T-helper 2 cell treated with Interferon-gamma antibody and Interleukin-4, amounts not matched to agents 100 ng/mL and 5 ng/mL, for 36 hours (primary cell): Measurements from ENCODE around the gene LMOD3. TPM values are rescaled to one million over a fixed set of nuclear protein-coding genes. Genes with fewer than 3 reads are reported as not detected.

Source experiments
- intact Hi-C: fragments of 100-400 bp; cut with micrococcal nuclease; formaldehyde crosslinking; loops from one replicate; pipeline ENCODE4 v1.15.1; 2023
- total RNA-seq: library from RNA; stranded (reverse); gene quantifications from 2 replicates; pipeline ENCODE4 v1.2.3, GENCODE V29; 2022

LMOD3 gene
- total RNA-seq, 1 donor from 2014 or later: not detected

DNA sequence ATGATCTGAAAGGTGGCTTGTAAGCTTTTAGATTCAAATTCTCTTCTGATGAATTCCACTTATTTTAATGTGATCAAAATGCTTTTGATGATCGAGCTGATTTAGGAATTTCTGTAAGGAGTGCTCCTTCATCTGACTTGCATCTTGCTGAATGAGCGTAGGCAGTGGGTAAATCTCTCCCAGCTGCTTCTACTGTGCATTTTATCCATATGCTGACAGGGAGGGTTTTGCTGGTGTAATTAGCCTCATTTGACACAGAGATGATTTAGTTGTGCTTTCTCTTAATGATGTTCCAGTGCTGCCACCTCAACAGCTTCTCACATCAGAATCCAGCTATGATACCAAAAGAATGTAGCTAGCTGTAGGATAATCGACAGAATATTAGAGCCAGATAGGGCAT lies 3.8 kb upstream of the LMOD3 start:
- intact Hi-C loops: no loop called here

DNA sequence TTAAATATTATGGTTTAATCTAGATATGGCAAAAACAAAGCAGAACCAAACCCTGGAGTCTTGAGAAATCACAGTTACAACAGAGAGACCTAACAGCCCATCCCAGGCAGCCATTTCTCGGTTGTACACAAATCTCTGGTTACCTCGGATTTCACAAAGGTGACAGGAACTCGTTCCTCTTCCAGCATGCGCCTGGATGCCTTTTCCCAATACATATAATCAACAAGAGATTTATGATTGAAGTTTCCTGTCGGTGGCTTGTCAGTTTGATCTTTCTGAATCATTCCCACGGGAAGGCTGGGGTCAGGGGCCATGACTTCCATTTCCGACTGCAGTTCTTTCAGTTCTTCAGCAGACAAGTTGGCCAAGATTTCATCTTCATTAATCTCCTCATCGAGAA lies 445 bp downstream of the LMOD3 start:
- intact Hi-C loops: loop anchor here (1.0 to 5.0 kb wide), 4 partner anchors 39 to 550 kb away; no protein-coding TSS in a partner anchor

DNA sequence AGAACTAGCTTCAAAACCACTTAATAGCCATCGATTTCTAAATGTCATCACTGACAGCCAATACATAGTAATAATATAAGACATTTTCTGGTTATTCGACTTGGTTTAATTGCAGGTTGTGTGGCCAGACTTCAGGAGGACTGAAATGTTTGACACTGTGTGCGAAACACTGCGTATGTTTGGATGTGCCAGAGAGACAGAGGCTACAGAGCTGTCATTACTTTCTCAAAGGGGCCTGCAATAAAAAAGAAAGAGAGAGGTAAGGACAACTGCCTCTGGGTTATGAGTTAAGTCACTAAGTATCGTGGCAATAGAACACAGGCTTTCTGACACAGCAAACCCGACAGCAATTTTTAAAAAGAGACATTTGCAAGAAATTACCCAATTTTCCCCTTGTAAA lies 882 bp downstream of the LMOD3 start:
- intact Hi-C loops: loop anchor here (1.0 to 5.0 kb wide), 4 partner anchors 39 to 551 kb away; no protein-coding TSS in a partner anchor

DNA sequence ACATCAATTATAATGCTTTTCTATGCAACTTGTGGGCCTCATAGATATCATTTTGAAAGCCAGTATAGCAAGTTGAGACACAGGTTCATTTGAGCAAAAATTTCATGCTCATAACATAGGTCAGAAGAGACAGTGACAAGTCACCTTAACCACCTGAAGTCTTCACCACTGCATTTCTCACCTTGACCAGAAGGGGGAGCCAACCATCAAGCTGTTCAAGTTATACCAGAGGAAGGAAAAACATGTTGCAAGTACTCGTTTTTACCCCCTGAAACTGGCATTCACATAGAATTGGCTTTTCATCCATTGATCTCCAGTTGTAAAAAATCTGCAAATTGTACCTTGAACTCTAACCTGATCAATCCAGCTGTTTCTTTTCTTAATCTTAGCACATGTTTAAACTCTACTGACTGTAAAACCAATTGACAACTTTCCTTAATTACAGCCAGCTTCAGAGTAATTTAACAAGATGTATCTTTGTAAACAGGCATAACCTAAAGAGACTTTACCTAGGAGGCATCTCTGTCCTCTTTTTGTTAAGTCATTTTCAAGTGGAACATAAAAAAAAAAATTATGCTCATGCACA lies 1.4 kb downstream of the LMOD3 start:
- intact Hi-C loops: loop anchor here (1.0 to 5.0 kb wide), 4 partner anchors 40 to 551 kb away; no protein-coding TSS in a partner anchor

DNA sequence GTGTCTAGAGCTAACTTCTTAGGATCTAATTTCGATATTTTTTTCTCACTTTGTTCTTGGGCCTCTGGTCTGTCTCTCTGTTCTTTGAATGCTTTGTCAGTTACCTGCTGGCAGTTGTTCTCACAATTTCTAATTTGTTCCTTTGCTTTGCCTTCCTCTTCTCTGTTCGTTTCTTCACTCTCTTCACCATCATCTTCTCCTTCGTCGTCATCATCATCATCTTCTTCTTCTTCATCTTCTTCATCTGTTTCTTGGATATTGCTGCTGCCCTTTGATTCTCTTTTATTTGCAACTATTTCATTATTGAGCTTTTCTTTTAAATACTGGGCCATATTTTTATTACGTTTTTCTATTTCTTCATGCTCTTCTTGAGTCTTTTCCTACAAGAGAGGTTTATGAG lies 2.7 kb downstream of the LMOD3 start:
- intact Hi-C loops: loop anchor here (2.0 to 5.0 kb wide), 2 partner anchors 41 to 553 kb away; no protein-coding TSS in a partner anchor

DNA sequence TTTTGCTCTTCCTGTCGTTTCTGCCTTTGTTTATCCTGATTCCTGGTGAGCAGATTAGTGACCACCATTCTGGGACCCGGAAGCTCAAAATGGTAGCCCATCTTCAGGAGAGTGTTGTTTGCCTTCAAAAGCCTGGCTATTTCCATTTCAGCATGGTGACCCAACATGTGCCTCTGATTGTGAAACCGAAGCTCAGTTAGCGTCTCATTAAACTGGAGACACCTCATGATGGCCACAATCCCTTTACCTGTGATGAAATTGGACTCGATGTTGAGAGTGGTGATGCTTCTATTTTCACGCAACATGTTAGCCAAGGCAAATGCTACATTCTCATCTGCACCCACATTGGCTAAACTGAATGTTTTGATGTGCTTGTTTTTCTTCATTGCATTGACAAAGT lies 3.3 kb downstream of the LMOD3 start:
- intact Hi-C loops: no loop called here

DNA sequence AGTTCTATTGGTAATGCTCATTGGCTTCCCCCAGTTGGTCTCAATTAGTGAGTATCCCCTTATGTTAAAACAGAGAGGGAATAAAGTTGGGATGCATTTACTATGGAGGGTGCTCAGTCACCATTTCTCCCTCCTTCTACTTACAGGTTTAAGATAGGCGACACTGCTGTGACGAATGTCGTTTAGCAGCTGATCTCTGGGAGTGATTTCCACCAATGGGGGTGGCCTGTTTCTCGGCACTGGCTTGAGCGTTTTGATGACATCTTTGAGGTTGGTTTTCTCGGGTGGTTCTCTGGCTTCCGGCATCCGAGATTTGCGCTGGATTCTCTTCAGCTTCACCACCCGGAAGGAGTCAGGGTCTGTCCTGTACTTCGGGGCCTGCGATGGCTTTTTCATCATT lies 3.8 kb downstream of the LMOD3 start:
- intact Hi-C loops: no loop called here

DNA sequence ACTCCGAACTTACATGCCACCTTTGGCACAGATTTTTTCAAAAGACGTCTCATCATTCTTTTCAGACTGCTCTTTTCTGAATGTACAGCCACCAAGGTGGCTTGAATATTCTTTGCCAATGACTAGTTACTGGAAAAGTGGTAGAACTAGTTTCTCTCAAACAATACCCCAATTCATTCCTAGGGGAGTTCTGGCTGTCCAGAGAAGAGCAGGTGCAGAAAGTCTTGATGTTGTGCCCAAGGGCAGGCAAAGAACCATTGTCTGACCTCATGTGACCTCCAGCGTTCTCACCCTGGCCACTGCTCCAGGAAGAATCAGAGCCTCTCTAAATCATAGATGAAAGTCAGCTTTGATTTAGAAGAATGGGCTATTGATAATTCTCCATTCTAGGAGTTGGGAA lies 5.5 kb downstream of the LMOD3 start:
- intact Hi-C loops: no loop called here

DNA sequence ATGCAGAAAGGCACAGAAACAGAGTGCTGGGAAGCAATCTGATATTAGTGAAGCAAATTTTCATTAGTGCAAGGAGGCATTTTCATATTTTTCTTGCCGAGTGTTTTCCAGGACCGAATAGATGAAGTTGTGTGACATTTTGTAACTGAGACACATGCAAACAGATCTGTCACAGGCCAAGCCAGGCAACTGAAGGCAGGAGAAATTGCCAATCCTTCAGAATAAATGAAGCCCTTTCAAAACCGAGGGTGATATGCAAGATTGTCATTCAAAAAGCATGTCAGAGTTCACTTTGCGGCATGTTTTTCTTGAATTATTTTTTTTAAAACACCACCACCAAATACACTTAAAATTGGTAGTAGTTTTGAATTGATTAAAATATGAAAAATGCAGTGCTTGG lies 6.2 kb downstream of the LMOD3 start:
- intact Hi-C loops: no loop called here

DNA sequence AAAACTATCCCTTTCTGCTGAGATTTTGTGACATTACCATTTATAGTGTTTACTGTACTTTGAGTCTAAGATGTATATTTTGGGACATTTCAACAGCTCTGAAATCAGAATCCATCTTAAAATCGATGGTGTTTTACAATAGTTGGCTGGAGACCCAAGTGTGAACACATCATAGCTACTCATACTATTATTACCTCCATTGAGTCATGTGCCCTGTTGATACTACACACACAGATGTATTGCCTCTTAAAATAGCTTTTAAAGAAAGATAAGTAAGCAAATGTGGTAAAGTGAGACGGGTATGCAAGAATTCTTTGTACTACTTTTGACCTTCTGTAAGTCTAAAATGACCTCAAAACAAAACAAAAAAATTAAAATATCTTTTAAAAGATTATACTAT lies 6.7 kb downstream of the LMOD3 start:
- intact Hi-C loops: no loop called here

DNA sequence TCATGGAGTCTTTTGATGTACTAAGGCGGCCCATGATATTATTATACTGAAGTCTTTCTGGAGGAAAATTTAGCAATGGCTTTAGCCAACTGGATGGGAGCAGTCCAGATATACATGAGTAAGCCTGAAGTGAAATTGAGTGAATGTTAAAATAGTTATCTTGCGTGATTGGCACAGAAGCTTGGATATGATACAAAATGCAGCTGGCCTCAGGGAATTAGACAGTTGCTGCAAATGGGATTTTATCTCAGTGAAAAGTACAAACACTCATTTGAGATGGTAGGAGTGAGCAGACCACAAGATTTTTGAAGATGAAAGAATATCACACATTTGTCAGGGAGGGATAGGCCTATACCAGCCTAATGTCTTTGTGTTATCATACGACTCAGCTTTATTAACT lies 8.9 kb downstream of the LMOD3 start:
- intact Hi-C loops: no loop called here

DNA sequence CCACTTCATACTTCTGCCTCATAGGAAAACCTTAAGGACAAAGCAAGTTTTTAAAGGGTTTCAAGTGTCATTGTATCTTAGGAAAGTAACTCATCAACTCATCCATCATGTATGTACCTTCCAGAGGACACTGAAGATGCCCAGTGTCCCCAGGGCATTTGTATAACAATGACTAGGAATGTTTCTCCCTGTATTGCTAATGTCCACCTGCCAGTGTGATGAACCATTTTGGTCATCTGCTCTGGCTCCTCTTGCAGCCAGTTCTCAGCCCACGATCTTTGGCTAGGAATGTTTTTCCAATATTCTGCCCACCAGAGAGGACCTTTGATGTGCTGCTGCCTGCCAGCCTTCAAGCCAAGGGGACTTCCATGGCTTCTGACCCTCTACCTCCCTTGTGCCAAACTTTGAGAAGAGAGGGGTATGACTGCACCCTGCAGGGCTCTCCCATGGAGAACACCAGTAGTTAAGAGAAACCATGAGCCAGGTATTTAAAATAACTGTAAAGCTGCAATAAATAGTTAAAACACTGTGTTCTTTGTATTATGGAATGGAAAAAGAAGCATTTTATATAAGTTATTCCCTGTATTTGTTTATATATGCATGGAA lies 11.4 kb downstream of the LMOD3 start:
- intact Hi-C loops: no loop called here

DNA sequence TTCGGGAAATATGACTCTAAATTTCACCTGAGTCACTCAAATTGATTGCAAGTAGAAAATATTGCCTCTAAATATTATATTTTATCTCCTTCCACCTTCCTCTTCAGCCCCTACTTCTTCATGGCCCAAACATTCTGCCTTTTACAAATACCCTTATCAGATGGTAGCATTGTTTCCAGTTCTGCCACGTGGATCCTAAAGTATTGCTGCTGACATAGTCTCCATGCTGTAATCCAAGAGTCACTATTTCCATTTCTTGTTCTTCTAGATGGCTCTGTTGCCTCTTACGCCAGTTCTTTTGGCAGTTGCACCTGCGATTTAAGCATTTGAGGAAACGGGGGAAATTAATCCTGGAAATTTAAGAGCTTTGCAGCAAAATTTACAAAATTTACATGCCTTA lies 13.6 kb downstream of the LMOD3 start:
- intact Hi-C loops: no loop called here

DNA sequence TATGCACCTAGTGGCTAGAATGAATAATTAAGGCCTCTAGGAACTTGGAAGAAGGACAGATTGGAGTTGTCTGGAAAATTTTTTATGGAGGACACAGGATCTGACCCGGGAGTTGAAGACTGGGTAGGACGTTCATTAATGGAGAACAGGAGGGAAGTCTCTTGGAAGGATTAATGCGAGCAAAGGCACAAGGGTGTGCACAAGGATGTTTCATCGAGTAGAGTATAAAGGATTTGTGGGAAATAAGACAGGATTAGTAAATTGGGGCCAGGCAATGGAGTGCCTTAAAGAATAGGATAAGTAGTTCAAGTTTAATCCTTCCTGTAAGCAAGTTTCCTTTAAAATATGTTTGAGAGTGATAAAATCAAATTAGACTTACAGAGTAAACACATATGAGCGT lies 14.6 kb downstream of the LMOD3 start:
- intact Hi-C loops: no loop called here

DNA sequence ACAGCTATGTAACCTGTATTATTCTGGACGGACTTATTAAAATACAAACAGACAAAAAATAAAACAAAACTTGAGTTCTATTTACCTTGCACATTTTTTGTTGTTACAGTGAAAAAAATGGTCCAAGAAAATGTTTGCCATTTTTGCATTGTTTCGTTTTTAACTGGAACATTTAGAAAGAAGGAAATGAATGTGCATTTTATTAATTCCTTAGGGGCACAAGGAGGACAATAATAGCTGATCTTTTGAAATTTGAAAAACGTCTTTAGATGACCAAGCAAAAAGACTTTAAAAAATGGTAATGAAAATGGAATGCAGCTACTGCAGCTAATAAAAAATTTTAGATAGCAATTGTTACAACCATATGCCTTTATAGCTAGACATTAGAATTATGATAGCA lies 17.1 kb downstream of the LMOD3 start:
- intact Hi-C loops: no loop called here

DNA sequence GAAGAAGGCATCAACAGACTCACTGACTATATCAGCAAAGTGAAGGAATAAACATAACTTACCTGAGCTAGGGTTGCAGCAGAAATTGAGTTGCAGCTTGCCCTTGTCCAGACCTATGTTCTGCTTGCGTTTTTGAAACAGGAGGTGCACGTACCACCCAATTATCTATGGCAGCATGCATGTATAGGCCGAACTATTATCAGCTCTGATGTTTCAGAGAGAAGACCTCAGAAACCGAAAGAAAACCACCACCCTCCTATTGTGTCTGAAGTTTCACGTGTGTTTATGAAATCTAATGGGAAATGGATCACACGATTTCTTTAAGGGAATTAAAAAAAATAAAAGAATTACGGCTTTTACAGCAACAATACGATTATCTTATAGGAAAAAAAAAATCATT lies 17.8 kb downstream of the LMOD3 start:
- intact Hi-C loops: no loop called here

DNA sequence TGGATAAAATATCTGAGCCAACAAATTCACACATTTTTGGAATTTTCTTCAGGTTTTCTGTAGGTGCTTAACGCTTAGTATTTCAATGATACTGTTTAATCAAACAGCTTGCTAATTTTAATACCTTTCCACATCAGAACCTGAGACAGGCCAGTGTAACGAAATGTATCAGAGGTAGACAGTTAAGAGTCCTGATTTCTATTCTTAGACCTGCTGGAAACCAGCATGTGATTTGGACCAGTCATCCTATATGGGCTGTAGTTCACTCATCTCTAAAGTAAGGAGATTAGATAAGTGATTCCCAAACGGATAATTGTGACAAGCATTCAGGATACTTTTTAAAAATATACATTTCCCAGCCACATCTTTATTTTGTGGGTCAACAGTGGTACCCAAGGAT lies 19.3 kb downstream of the LMOD3 start:
- intact Hi-C loops: no loop called here

DNA sequence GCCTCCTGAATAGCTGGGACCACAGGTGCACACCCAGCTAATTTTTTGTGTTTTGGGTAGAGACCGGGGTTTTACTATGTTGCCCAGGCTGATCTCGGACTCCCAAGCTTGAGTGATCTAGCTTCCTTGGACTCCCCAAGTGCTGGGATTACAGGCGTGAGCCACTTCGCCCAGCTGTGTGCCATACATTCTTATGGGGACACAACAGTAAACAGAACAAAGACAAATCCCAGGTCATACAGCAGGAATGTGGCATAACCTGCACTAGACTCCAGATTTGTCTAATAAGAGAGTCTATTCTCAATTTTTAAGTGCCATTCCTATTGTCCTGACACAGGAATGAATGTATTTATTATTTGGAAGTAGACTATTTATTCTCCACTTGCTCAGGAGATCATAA lies 20.0 kb downstream of the LMOD3 start:
- intact Hi-C loops: no loop called here

DNA sequence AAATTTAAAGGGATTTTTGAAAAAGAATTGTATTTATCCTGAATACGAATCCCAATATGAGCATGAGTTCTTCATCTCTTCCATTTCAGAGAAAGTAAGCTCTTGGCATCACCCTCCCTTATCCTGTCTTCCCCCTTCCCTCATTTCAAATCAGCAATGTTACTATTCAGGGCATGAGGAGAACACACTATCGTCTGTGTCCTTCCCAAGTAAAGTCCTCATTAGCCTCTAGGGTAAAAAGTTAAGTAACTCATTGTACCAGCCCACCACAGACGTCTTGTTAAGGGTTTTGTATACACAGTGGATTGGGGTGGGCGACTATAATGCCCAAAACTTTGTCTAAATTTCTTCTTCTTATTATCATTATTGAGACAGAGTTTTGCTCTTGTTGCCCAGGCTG lies 22.8 kb downstream of the LMOD3 start:
- intact Hi-C loops: no loop called here

DNA sequence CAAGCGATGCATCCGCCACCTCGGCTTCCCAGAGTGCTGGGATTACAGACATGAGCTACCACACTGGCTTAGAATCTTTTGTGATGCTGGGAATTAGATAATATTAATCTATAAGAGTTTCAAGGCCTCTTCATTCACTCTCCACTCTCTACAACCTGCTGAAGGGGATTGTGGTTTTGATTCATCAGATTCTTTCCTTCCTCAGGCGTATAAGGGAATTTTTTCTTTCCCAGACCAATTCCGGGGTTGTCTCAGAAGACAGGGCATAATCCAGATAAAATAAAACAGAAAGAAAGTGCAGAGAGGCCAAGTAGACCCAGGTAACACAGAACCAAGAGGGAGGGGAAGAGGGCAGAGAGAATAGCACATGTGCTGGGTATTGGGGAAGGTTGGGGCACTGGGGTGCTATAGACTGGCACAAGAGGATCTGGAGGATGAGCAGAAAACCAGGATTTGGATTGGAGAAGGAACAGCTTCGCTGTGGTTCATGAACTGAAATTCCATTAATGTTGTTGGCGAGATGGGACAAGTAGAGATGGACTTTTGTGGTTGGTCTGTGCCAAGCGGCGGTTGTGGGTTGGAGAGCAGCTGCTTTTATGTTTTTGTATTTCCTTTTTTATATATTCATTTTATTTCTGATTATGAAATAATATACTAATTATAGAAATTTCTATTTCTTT lies 24.8 kb downstream of the LMOD3 start:
- intact Hi-C loops: no loop called here

DNA sequence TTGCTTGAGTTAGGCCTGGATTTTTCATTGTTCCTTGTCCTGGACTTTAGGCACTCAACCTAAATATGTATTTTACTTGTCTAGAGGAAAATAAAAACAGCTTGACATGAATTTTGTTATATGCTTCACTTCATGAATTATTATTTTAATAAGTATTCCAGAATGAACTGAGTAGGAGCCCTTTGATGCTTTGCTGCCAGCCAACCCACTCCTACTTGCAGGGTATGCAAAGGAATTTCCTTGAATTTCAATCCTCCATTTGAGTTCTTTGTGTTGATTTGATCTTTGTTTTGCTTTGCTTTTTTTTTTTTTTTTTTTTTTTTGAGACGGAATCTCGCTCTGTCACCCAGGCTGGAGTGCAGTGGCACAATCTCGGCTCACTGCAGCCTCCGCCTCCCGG lies 26.1 kb downstream of the LMOD3 start:
- intact Hi-C loops: no loop called here

DNA sequence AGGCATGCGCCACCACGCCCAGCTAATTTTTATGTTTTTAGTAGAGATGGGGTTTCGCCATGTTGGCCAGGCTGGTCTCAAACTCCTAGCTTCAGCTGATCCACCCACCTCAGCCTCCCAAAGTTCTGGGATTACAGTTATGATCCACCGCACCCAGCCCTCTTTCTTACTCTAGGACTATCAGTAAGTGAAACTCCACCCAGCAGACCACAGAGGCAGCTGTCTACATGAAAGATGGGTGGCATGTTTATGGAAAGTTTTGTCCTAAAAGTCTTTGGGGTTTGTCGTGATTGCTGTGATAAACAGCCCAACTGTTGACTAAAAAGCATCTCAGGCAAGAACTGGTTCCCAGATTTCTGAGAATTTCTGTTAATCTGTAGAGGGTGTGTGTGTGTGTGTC lies 26.8 kb downstream of the LMOD3 start:
- intact Hi-C loops: no loop called here
